ENCODE measurements around the gene CAPNS1.
"Not testable (repeated sequence)": the region's sequence is repeated elsewhere in the genome, so short reads cannot be mapped to it uniquely, and the experiment has no call there.

The CAPNS1 gene

GRCh38 chr19:36183245-36183628, 43.4 kb downstream of the CAPNS1 start:
- H3K4me3 ChIP-seq (ENCODE audit: low read depth, low read length), result no peak overlapping the region
- no peak for TF ChIP-seq CTCF (IDR thresholded peaks at IDR 0.05; ENCODE audit: low read depth, low read length)
- DNase-seq (ENCODE audit: low read depth, low spot score), result no peak
- in situ Hi-C loops (cut with HindIII; ENCODE audit: low sequenced_read_pairs), result no loop called here

GRCh38 chr19:36186722-36187121, 46.9 kb downstream of the CAPNS1 start:
- H3K4me3 ChIP-seq (ENCODE audit: low read depth, low read length); DNase-seq (ENCODE audit: low read depth, low spot score); in situ Hi-C loops (cut with HindIII; ENCODE audit: low sequenced_read_pairs): not testable (repeated sequence)

- in situ Hi-C loops (cut with HindIII; ENCODE audit: low sequenced_read_pairs), result no loop called here
- no peak overlapping the region for H3K4me3 ChIP-seq (ENCODE audit: low read depth, low read length)
- no peak for DNase-seq (ENCODE audit: low read depth, low spot score)
- no peak for TF ChIP-seq CTCF (IDR thresholded peaks at IDR 0.05; ENCODE audit: low read depth, low read length)
Measured at GRCh38 chr19:36196249-36196648, 56.4 kb downstream of the CAPNS1 start.

GRCh38 chr19:36198119-36198518, 58.3 kb downstream of the CAPNS1 start:
- H3K4me3 ChIP-seq (ENCODE audit: low read depth, low read length), result no peak overlapping the region
- in situ Hi-C loops (cut with HindIII; ENCODE audit: low sequenced_read_pairs), result no loop called here
- DNase-seq (ENCODE audit: low read depth, low spot score), result no peak

More at GRCh38 chr19:36198119-36198518, 58.3 kb downstream of the CAPNS1 start:
- no peak for TF ChIP-seq CTCF (IDR thresholded peaks at IDR 0.05; ENCODE audit: low read depth, low read length)
